PC-3 (cell line): ENCODE measurements around the gene TRAPPC3L. TPM values are rescaled to one million over a fixed set of nuclear protein-coding genes. Genes with fewer than 3 reads are reported as not detected.

Experiments
- ATAC-seq: fragments of 200-7000 bp; cut with Tn5 transposase; 2 replicates; pipeline ENCODE4 v1.9.1; 2020; ENCODE audit warnings: mild to moderate bottlenecking, moderate library complexity
- BruUV-seq: library from RNA; stranded (reverse); fragments of 400-500 nt; replicated peaks from 2 replicates; lab custom pipeline; 2021; lab: Mats Ljungman, UMichigan
- CTCF ChIA-PET: fragments of 300-600 bp; sonication (Branson Sonifier 250); formaldehyde crosslinking; loops from one replicate; lab custom pipeline; 2022; ENCODE audit warnings: antibody characterized with exemption; lab: Charles Lee
- POLR2A ChIA-PET: fragments of 300-600 bp; sonication (Branson Sonifier 250); formaldehyde crosslinking; loops from one replicate; lab custom pipeline; 2022; ENCODE audit warnings: antibody characterized with exemption; ENCODE audit not compliant: unreplicated experiment; lab: Charles Lee
- DNase-seq: peaks from one replicate; pipeline ENCODE4 v3.0.0-alpha.2; 2015
- H2AFZ ChIP-seq: fragments of 300-600 bp; sonication (generic); 2 replicates; pipeline ENCODE4 v1.6.0; 2016; ENCODE audit warnings: antibody characterized with exemption, low read length
- H3F3A ChIP-seq: fragments of 300-600 bp; sonication (generic); one replicate; pipeline ENCODE4 v1.6.0; 2017; ENCODE audit warnings: antibody characterized with exemption, low read length, control low read depth, mild to moderate bottlenecking; ENCODE audit not compliant: unreplicated experiment
- H3K27ac ChIP-seq: fragments of 300-600 bp; sonication (generic); 2 replicates; pipeline ENCODE4 v1.5.1; 2016; ENCODE audit warnings: mild to moderate bottlenecking, low read length
- H3K27me3 ChIP-seq: fragments of 300-600 bp; sonication (generic); 2 replicates; pipeline ENCODE4 v1.6.1; 2016; ENCODE audit warnings: low read length, mixed read lengths
- H3K36me3 ChIP-seq: fragments of 300-600 bp; sonication (generic); 2 replicates; pipeline ENCODE4 v1.6.1; 2016; ENCODE audit warnings: low read depth, mixed run types, low read length, mixed read lengths
- H3K4me1 ChIP-seq: fragments of 300-600 bp; sonication (generic); 2 replicates; pipeline ENCODE4 v1.5.1; 2016; ENCODE audit warnings: low read length; ENCODE audit not compliant: insufficient read depth
- H3K4me2 ChIP-seq: fragments of 300-600 bp; sonication (generic); 2 replicates; pipeline ENCODE4 v1.6.0; 2016; ENCODE audit warnings: low read length
- H3K4me3 ChIP-seq: fragments of 300-600 bp; sonication (generic); 2 replicates; pipeline ENCODE4 v1.5.1; 2016; ENCODE audit warnings: mild to moderate bottlenecking, low read length, mixed read lengths
- H3K79me2 ChIP-seq: fragments of 300-600 bp; sonication (generic); 2 replicates; pipeline ENCODE4 v1.6.1; 2017; ENCODE audit warnings: low read length, mixed read lengths
- H3K9ac ChIP-seq: fragments of 300-600 bp; sonication (generic); 2 replicates; pipeline ENCODE4 v1.6.0; 2016; ENCODE audit warnings: mild to moderate bottlenecking, low read length
- H3K9me2 ChIP-seq: fragments of 300-600 bp; sonication (generic); replicated peaks from 2 replicates; pipeline ENCODE4 v1.6.1; 2016; ENCODE audit warnings: mixed run types, low read length, mixed read lengths
- H3K9me3 ChIP-seq: fragments of 300-600 bp; sonication (generic); 2 replicates; pipeline ENCODE4 v1.6.1; 2016; ENCODE audit warnings: low read length, mixed read lengths
- H4K20me1 ChIP-seq: fragments of 300-600 bp; sonication (generic); 2 replicates; pipeline ENCODE4 v1.6.1; 2016; ENCODE audit warnings: low read length, mixed read lengths
- EZH2 ChIP-seq: fragments of 300-600 bp; sonication (generic); IDR thresholded peaks from one replicate; pipeline ENCODE4 v1.6.1; 2017; ENCODE audit warnings: antibody characterized with exemption, mild to moderate bottlenecking, low read length; ENCODE audit not compliant: unreplicated experiment
- EZH2phosphoT487 ChIP-seq: fragments of 300-600 bp; sonication (generic); IDR thresholded peaks from 2 replicates; pipeline ENCODE4 v1.6.1; 2018; ENCODE audit warnings: mild to moderate bottlenecking, antibody characterized with exemption, low read length, borderline replicate concordance
- intact Hi-C: fragments of 100-400 bp; cut with micrococcal nuclease; formaldehyde crosslinking; loops from 2 replicates; pipeline ENCODE4 v1.9.0; 2023
- total RNA-seq: library from RNA; depleted of rRNA; stranded (reverse); fragments of >200 nt; gene quantifications from 2 replicates; pipeline ENCODE4 v1.2.3, GENCODE V29; 2014
- TF ChIP-seq, protein P1 (sequence below): fragments of 300-600 bp; sonication (generic); conservative IDR thresholded peaks from 2 replicates; pipeline ENCODE4 v1.5.1; 2017; ENCODE audit warnings: antibody characterized with exemption, low read depth, mild to moderate bottlenecking, low read length

TRAPPC3L gene
- total RNA-seq, 1 experiment from 2014 or later, result not detected

DNA sequence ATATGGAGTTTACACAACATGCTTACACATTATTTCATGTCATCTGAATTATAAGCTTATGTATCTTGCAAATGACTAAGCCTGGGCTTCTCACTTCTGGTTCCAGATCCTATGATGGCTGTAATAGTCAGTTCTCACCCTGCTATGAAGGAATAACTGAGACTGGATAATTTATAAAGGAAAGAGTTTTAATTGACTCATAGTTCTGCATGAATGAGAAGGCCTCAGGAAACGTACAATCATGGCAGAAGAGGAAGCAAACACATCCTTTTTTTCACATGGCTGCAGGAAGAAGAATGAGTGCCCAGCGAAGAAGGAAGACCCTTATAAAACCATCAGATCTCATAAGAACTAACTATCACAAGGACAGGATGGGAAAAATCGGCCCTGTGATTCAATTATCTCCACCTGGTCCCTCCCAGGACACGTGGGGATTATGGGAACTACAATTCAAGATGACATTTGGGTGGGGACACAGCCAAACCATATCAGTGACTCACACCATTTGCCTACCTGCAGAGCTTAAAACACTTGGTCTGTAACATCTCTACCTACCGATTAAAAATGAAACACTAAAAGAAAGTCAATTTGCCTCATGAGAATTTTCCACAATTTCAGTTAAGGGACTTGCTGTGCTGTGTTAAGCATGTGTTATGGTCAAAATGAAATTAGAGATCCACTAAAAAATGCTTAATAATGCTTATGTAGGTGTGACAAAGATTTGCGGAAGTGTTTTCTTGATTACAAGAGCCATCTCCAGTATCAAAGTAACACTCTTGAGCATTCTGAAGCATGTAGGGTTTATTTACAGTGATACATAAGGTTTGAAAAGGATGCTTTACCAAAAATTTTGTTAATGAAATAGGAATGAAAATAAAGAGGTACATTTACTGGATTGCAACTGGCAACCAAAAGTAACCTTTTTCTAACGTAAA lies 23.6 kb upstream of the TRAPPC3L start:
- peaks cover 17% of the 10 kb centered on the region for H3K4me1 ChIP-seq
- H3K27me3 ChIP-seq, result no peaks in the 10 kb centered on the region
- H3F3A ChIP-seq, result no peaks in the 10 kb centered on the region
- DNase-seq (no peak), ATAC-seq (no peak)
- intact Hi-C loops, result no loop called here
- ChIA-PET POLR2A (no interaction called here), CTCF (no interaction called here)
- H3K27ac ChIP-seq, result no peak overlapping the region
- 0 out of 2 replicates have a peak overlapping the region, but pooled peaks have one; percentile 97 for H3K4me2 ChIP-seq
- H3K36me3 ChIP-seq, result no peaks in the 10 kb centered on the region
- BruUV-seq, result no TSS peak
- H3K9ac ChIP-seq, result no peak overlapping the region
- H3K9me3 ChIP-seq, result no peaks in the 10 kb centered on the region
- TF ChIP-seq, protein P1, sequence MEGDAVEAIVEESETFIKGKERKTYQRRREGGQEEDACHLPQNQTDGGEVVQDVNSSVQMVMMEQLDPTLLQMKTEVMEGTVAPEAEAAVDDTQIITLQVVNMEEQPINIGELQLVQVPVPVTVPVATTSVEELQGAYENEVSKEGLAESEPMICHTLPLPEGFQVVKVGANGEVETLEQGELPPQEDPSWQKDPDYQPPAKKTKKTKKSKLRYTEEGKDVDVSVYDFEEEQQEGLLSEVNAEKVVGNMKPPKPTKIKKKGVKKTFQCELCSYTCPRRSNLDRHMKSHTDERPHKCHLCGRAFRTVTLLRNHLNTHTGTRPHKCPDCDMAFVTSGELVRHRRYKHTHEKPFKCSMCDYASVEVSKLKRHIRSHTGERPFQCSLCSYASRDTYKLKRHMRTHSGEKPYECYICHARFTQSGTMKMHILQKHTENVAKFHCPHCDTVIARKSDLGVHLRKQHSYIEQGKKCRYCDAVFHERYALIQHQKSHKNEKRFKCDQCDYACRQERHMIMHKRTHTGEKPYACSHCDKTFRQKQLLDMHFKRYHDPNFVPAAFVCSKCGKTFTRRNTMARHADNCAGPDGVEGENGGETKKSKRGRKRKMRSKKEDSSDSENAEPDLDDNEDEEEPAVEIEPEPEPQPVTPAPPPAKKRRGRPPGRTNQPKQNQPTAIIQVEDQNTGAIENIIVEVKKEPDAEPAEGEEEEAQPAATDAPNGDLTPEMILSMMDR, result no peak
- TF ChIP-seq EZH2 (no peak), EZH2phosphoT487 (no peak)
- no peak overlapping the region for H3K4me3 ChIP-seq
- 0 out of 2 replicates have a peak, but pooled peaks cover 3% of the 10 kb centered on the region for H4K20me1 ChIP-seq
- peaks cover 42% of the 10 kb centered on the region for H3K79me2 ChIP-seq
- H2AFZ ChIP-seq, result no peak overlapping the region
- H3K9me2 ChIP-seq, result no peaks in the 10 kb centered on the region

GRCh38 chr6:116568111-116568510 lies 22.6 kb upstream of the TRAPPC3L start:
- Histone ChIP-seq H2AFZ (no peak overlapping the region), H3K27ac (no peak overlapping the region), H3K27me3 (no peaks in the 10 kb centered on the region), H3K79me2 (peaks cover 32% of the 10 kb centered on the region), H3F3A (no peaks in the 10 kb centered on the region), H3K9ac (no peak overlapping the region), H3K4me3 (no peak overlapping the region), H3K4me1 (peaks cover 13% of the 10 kb centered on the region), H3K4me2 (no peak overlapping the region), H3K9me2 (no peaks in the 10 kb centered on the region), H4K20me1 (0 out of 2 replicates have a peak, but pooled peaks cover 3% of the 10 kb centered on the region), H3K36me3 (no peaks in the 10 kb centered on the region), H3K9me3 (no peaks in the 10 kb centered on the region)
- TF ChIP-seq, protein P1, result no peak
- TF ChIP-seq EZH2phosphoT487 (no peak), EZH2 (no peak)
- POLR2A ChIA-PET, result no interaction called here
- DNase-seq (no peak), ATAC-seq (no peak)
- no TSS peak for BruUV-seq
- CTCF ChIA-PET, result no interaction called here
- intact Hi-C loops, result no loop called here
